ENCODE results near the gene UCKL1.

DNA sequence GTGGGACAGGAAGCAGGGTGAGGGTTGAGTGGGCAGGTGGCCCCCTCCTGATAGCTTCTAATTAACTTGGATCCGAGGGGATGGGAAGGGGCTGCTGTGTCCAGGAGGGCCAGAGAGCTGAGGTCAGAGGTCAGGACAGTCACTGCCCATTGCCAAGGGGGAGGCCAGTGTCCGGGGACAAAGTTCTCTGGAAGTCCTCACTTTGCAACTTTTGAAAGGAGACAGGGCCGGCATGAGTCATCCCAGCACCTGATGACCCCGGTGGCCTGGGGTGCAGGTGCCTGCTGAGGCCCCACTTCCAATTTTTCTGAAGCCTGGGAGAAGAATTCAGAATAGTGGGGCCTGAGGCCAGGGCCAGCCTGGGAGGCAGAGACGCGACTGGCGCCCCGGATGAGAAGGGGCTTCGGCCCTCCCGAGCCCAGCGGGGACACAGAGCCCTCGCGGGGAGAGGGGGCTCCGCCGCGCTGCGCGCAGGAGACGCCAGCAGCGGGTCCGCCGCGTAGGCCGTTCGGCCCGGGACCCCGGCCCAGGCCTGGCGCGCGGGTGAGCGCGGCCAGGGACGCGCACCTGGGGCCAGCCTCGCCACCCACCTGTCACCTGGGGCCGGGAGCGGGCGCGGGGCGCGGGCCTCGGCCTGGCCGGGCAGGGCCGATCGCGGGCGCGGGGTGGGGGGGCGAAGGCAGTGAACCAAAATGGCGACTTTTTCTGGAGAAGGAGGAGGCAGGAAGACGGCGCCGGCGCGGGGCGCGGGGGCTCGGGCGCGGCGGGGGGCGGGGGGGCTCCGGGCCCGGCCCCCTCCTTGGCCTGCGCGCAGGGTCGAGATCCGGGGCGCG is 12.9 kb upstream of the UCKL1 start:
- no peak for TF ChIP-seq TARDBP (IDR thresholded peaks at IDR 0.05)
- no peak for TF ChIP-seq FOXM1 (IDR thresholded peaks at IDR 0.05; ENCODE audit: borderline replicate concordance)
- TF ChIP-seq SP1 (IDR thresholded peaks at IDR 0.05), result no peak
- TF ChIP-seq FOXK2 (IDR thresholded peaks at IDR 0.05), result no peak
- TF ChIP-seq SUZ12 (IDR thresholded peaks at IDR 0.05), result no peak
- TF ChIP-seq ARNT (IDR thresholded peaks at IDR 0.05), result no peak
- no peak for TF ChIP-seq L3MBTL2 (conservative IDR thresholded peaks at IDR 0.05)
